Measurements from ENCODE around the gene PKM. TPM values are rescaled to one million over a fixed set of nuclear protein-coding genes. Genes with fewer than 3 reads are reported as not detected.

The PKM gene
- total and polyA plus RNA-seq, 2 donors (not counting 1 experiment from before 2014, with no cell fraction given) = 1,892 to 2,521 TPM

DNA sequence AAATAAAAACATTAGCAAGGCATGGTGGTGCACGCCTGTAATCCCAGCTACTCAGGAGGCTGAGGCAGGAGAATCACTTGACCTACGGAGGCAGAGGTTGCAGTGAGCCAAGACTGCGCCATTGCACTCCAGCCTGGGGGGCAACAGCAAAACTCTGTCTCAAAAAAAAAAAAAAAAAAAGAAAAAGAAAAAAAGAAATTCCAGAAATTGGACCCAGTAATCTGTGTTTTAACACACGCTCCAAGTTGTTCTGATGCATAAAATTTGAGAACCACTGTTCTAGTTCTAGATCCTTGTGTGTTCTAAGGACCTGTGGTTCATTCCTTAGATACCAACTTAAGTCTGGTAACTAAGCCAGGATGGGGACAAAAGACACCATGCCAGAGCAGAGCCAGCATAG is 38.7 kb upstream of the PKM start:
- Histone ChIP-seq H4K20me1 (ENCODE audit: control insufficient read depth, extremely low read depth, insufficient read depth, low read length) (no peaks in the 10 kb centered on the region), H3K4me2 (ENCODE audit: extremely low read depth, insufficient read depth, low read length) (no peak overlapping the region), H3K27me3 (ENCODE audit: control insufficient read depth, insufficient read depth, low read length) (no peaks in the 10 kb centered on the region), H3K4me1 (ENCODE audit: control insufficient read depth, extremely low read depth, insufficient read depth, low read length) (peaks cover 8% of the 10 kb centered on the region), H3K79me2 (ENCODE audit: control insufficient read depth, insufficient read depth, low read length) (peaks cover 6% of the 10 kb centered on the region), H3K4me3 (replicated peaks in 1 of 4; ENCODE audit: control extremely low read depth in 1 of 4, insufficient read depth in 1 of 4, low read depth in 3 of 4, low read length in 4 of 4) (no peak overlapping the region), H2AFZ (ENCODE audit: low read length) (no peak overlapping the region), H3K9ac (ENCODE audit: insufficient read depth, low read length) (no peak overlapping the region), H3K9me3 (ENCODE audit: control insufficient read depth, insufficient read depth, low read depth, low read length) (no peaks in the 10 kb centered on the region), H3K27ac (ENCODE audit: insufficient read depth, low read length) (no peak overlapping the region), H3K36me3 (ENCODE audit: control insufficient read depth, insufficient read depth, low read length) (peaks cover 5% of the 10 kb centered on the region)
- TF ChIP-seq, protein P1, sequence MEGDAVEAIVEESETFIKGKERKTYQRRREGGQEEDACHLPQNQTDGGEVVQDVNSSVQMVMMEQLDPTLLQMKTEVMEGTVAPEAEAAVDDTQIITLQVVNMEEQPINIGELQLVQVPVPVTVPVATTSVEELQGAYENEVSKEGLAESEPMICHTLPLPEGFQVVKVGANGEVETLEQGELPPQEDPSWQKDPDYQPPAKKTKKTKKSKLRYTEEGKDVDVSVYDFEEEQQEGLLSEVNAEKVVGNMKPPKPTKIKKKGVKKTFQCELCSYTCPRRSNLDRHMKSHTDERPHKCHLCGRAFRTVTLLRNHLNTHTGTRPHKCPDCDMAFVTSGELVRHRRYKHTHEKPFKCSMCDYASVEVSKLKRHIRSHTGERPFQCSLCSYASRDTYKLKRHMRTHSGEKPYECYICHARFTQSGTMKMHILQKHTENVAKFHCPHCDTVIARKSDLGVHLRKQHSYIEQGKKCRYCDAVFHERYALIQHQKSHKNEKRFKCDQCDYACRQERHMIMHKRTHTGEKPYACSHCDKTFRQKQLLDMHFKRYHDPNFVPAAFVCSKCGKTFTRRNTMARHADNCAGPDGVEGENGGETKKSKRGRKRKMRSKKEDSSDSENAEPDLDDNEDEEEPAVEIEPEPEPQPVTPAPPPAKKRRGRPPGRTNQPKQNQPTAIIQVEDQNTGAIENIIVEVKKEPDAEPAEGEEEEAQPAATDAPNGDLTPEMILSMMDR (conservative IDR thresholded peaks at IDR 0.05 in 1 of 2, IDR thresholded peaks at IDR 0.05 in 1 of 2; ENCODE audit: low read depth in 1 of 2, low read length in 2 of 2) = no peak
- TF ChIP-seq EZH2 (IDR thresholded peaks at IDR 0.05; ENCODE audit: low read length, missing control alignments) = no peak
- DNase-seq (ENCODE audit: low read depth in 2 of 2) = no peak

DNA sequence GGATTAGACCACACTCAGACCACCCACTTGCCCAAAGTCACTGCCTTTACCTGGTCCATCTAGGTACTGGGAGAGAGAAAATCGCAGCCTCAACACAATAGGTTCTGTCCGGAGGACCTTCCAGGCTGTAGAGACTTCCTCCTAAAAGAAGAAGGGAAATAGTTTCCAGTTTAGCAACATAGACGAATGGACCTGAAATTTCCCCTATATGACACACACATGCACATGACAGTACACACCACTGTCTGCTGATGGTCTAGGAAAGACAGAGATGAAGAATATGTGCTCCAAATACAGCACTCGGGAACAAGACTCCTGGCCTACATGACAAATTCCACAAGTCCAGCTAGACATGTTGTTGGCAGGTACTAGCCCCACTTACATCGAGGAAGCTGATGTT is 34.0 kb upstream of the PKM start:
- Histone ChIP-seq H3K4me1 (ENCODE audit: control insufficient read depth, extremely low read depth, insufficient read depth, low read length) (no peaks in the 10 kb centered on the region), H3K9ac (ENCODE audit: insufficient read depth, low read length) (no peak overlapping the region), H3K79me2 (ENCODE audit: control insufficient read depth, insufficient read depth, low read length) (no peaks in the 10 kb centered on the region), H3K9me3 (ENCODE audit: control insufficient read depth, insufficient read depth, low read depth, low read length) (no peaks in the 10 kb centered on the region), H3K36me3 (ENCODE audit: control insufficient read depth, insufficient read depth, low read length) (peaks cover 15% of the 10 kb centered on the region), H3K27me3 (ENCODE audit: control insufficient read depth, insufficient read depth, low read length) (no peaks in the 10 kb centered on the region), H2AFZ (ENCODE audit: low read length) (no peak overlapping the region), H3K4me2 (ENCODE audit: extremely low read depth, insufficient read depth, low read length) (no peak overlapping the region), H3K4me3 (replicated peaks in 1 of 4; ENCODE audit: control extremely low read depth in 1 of 4, insufficient read depth in 1 of 4, low read depth in 3 of 4, low read length in 4 of 4) (no peak overlapping the region), H3K27ac (ENCODE audit: insufficient read depth, low read length) (no peak overlapping the region), H4K20me1 (ENCODE audit: control insufficient read depth, extremely low read depth, insufficient read depth, low read length) (no peaks in the 10 kb centered on the region)
- TF ChIP-seq EZH2 (IDR thresholded peaks at IDR 0.05; ENCODE audit: low read length, missing control alignments) = no peak
- TF ChIP-seq, protein P1 (conservative IDR thresholded peaks at IDR 0.05 in 1 of 2, IDR thresholded peaks at IDR 0.05 in 1 of 2; ENCODE audit: low read depth in 1 of 2, low read length in 2 of 2) = no peak
- DNase-seq (ENCODE audit: low read depth in 2 of 2) = no peak

DNA sequence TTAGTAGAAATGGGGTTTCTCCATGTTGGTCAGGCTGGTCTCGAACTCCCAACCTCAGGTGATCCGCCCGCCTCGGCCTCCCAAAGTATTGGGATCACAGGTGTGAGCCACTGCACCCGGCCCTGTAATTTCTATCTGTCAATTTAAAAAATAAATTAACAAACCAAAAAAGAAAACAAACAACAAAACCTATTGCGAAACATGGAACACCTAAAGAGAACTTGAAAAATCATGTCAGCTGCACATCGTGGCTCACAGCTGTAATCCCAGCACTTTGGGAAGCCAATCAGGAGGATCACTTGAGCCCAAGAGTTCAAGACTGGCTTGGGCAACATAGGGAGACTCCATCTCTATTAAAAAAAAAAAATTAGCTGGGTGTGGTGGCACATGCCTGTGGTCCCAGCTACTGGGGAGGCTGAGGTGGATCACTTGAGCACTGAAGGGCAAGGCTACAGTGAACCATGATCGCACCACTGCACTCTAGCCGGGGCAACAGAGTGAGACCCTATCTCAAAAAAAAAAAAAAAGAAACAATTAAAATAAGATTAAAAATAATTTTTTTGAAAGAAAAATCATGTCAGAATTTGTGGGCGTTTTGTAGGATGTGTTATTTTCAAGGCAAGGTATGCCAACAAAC is 21.8 kb upstream of the PKM start:
- H3K9me3 ChIP-seq (ENCODE audit: control insufficient read depth, insufficient read depth, low read depth, low read length) = no peaks in the 10 kb centered on the region
- no peaks in the 10 kb centered on the region for H4K20me1 ChIP-seq (ENCODE audit: control insufficient read depth, extremely low read depth, insufficient read depth, low read length)
- H3K27ac ChIP-seq (ENCODE audit: insufficient read depth, low read length) = no peak overlapping the region
- H3K9ac ChIP-seq (ENCODE audit: insufficient read depth, low read length) = no peak overlapping the region
- H3K4me2 ChIP-seq (ENCODE audit: extremely low read depth, insufficient read depth, low read length) = no peak overlapping the region
- TF ChIP-seq EZH2 (IDR thresholded peaks at IDR 0.05; ENCODE audit: low read length, missing control alignments) = no peak
- TF ChIP-seq, protein P1 (conservative IDR thresholded peaks at IDR 0.05 in 1 of 2, IDR thresholded peaks at IDR 0.05 in 1 of 2; ENCODE audit: low read depth in 1 of 2, low read length in 2 of 2) = no peak
- no peaks in the 10 kb centered on the region for H3K27me3 ChIP-seq (ENCODE audit: control insufficient read depth, insufficient read depth, low read length)
- no peak overlapping the region for H2AFZ ChIP-seq (ENCODE audit: low read length)
- no peak for DNase-seq (ENCODE audit: low read depth in 2 of 2)
- H3K36me3 ChIP-seq (ENCODE audit: control insufficient read depth, insufficient read depth, low read length) = peaks cover 14% of the 10 kb centered on the region
- H3K4me1 ChIP-seq (ENCODE audit: control insufficient read depth, extremely low read depth, insufficient read depth, low read length) = no peaks in the 10 kb centered on the region
- no peaks in the 10 kb centered on the region for H3K79me2 ChIP-seq (ENCODE audit: control insufficient read depth, insufficient read depth, low read length)
- H3K4me3 ChIP-seq (replicated peaks in 1 of 4; ENCODE audit: control extremely low read depth in 1 of 4, insufficient read depth in 1 of 4, low read depth in 3 of 4, low read length in 4 of 4) = no peak overlapping the region
